Measurements from ENCODE around the gene RRP1B.
"Not testable (repeated sequence)": the region's sequence is repeated elsewhere in the genome, so short reads cannot be mapped to it uniquely, and the experiment has no call there.

Gene RRP1B

DNA sequence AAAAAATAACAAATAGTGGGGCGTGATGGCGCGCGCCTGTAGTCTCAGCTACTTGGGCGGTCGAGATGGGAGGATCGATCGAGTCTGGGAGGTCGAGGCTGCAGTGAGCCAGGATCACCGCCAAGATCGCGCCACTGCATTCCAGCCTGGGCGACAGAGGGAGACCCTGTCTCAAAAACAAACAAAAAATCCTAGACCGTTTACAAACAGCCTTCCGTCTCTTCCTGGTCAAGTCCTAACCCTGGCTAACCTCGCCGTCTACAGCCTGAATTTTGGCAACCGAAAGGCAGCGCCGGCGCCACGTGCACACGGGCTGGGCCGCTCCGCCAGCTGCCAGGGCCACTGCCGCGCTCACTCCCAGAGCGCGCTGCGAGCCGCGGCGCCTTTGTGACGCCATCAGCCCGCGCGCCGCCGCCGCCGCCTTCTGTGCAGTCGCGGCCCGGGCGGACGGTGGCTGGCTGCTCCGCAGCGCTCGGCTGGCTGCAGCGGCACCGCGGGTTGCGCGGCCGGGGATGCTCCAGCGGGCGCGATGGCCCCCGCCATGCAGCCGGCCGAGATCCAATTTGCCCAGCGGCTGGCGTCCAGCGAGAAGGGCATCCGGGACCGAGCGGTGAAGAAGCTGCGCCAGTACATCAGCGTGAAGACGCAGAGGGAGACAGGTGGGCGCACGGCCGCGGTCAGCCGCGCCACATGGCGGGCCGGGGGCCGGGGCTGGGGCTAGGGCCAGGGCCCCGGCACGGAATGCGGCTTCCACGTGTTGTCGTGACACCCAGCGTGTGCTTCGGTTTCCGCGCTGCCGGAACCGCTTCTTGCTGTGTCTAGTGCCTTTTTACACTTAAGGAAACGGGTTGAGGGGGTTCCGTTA is at the start of gene RRP1B, which contains the start of gene HSF2BP:
Gene RRP1B (plus strand): TSS at position 425 of the 865 bp plus-strand sequence. CDS start 105 bp downstream, at position 530.
Gene HSF2BP (minus strand): TSS at position 353 of the 865 bp plus-strand sequence. CDS start 1,392 bp downstream, outside the sequence.
- peak; percentile 94 for DNase-seq

GRCh38 chr21:43611598-43612369 is 47.6 kb upstream of the RRP1B start:
- peak; percentile 83 for DNase-seq

- peak; percentile 56 for DNase-seq
Observed at GRCh38 chr21:43613755-43614638, 45.4 kb upstream of the RRP1B start.

DNA sequence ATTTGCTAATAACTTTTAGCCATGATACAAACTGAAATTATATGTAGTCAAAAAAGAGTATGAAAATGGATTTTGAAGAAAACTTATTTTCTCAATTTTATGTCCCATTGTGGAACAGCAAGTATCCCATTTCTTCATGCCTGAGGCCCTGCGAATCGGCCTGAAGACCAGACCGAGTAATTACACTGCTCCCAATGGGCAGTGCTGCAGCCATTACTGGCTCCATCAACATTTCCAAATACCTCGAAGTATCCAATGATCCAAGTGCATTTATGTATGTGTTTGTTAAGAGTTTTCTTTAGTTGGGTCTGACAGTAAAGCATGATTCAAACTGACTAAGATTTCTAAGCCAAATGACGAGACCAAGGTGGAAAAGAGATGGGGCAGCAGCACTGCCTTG is 44.5 kb upstream of the RRP1B start:
- DNase-seq, result no peak

DNA sequence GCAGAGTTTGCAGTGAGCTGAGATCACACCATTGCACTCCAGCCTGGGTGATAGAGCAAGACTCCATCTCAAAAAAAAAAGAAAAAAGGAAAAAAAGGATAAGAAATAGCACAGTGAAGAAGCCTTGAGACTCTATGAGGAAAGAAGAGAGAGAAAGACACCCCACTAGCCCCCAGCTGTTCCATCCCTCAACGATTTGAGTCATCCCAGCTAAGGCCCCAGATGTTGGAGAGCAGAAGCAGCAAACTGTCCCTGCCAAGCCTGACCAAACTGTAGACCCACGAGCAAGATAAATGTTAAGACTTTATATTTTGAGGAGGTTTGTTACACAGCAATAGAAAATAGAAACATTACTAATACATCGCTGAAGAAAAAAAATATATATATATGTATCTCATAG is 42.5 kb upstream of the RRP1B start:
- DNase-seq, result not testable (repeated sequence)

DNA sequence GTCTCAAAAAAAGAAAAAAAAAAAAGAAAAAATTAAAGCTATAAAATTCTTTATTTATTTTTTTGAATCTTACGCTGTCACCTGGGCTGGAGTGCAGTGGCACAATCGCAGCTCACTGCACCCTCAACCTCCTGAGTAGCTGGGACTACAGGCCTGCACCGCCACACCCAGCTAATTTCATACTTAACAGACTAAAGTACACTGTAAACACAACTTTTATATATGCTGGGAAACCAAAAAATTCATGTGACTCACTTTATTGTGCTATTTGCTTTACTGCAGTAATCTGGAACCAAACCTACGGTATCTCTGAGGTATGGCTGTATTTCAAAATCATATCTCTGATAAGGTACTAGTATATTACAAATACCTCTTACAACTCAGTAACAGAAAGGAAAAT is 40.4 kb upstream of the RRP1B start:
- no peak for DNase-seq

DNA sequence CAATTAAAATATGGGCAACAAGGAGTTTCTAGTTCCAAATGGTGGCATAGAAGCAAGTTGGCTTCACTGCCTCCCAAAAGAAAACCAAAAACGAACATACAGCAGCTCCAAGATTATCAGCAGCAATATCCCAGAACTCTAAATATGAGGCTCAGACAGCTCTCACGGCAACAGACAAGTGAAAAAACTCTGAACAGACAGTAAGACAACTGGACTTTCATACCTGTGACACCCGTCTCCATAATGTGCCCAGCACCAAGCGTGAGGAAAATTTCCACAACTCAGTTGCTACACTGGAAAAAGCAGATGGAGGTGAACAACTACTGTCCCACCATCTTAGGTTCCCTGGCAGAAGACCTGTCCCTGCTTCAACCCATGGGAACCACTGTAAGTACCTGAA is 40.0 kb upstream of the RRP1B start:
- DNase-seq, result no peak

DNA sequence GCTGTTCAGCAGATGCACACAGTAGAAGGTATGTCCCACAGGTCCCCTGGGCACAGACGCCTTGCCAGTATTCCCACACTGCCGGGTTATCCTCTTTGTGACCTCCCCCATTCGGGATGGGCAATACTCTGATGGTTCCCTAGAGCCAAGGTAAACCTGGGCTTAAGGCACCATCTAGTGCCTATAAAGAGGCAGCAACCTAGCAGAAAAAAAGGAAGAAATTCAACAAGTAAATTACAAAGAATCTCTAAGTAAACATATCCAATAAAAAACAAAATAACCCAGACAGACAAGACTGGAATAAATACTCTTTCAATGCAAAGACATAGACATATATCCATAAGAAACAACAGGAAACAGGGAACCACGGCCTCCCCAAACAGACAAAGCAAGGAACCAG is 39.5 kb upstream of the RRP1B start:
- no peak for DNase-seq

- DNase-seq, result no peak
Observed at GRCh38 chr21:43622796-43623195, 36.6 kb upstream of the RRP1B start.

GRCh38 chr21:43623588-43623987 is 35.8 kb upstream of the RRP1B start:
- DNase-seq, result no peak

- no peak for DNase-seq
Observed at GRCh38 chr21:43624339-43624738, 35.0 kb upstream of the RRP1B start.

DNA sequence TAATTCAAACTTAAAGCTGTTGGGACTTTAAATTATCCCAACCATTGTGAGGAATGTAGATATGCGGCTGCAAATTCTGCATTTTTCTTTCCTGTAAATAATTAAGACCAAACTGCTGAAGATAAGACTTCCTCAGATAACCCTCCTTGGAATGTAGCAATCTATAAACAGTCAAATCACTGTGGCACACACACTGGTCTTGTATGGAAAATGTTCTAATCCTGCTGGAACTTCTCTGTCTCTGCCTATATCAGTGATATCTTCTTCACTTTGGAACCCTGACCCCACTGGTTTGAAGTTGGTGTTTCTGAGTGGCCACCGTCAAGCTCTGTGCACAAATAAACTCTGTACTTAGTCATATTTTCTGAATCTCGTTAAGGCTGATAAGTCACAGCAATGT is 33.0 kb upstream of the RRP1B start:
- no peak for DNase-seq

DNA sequence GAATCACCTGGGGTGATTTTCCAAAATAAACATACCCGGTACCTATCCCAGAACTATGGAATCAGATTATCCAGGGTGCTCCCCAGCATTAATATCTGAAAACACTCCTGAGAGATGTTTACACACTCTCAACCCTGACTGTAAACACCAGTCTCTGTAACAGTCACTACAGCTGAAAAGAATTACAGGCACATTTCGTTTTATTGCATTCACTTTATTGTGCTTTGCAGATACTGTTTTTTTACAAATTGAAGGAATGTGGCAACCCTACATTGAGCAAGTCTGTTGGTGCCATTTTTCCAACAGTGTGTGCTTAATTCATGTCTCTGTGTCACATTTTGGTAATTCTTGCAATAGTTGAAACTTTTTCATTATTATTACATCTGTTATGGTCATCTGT is 31.8 kb upstream of the RRP1B start:
- DNase-seq, result no peak

DNA sequence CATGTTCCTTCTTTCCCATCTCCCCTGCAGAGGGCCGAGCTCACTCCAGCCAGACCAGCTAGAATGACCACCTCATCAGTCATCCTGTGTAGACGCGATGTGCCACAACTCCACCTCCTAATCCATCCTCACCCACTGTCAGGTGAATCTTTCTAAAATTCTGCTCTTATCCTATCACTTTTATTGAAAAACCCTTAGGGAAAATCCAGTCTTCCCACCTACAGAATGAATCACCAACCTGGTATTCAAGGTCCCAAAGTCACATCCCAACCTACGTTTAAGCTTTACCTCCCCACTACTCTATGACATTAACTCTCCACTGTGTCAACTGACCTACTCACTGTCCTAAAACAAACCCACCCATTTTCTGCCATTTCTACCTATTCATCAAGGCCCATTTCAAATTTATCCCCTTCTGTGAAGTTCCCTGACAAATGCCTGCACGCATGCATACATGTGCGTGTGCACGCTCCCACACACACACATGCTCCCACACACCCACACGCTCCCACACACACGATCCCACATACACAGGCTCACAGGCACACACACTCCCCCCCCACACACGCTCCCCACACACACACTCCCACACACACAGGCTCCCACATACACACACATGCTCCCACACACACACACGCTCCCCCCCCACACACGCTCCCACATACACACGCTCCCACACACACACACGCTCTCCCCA is 27.8 kb upstream of the RRP1B start:
- no peak for DNase-seq

DNA sequence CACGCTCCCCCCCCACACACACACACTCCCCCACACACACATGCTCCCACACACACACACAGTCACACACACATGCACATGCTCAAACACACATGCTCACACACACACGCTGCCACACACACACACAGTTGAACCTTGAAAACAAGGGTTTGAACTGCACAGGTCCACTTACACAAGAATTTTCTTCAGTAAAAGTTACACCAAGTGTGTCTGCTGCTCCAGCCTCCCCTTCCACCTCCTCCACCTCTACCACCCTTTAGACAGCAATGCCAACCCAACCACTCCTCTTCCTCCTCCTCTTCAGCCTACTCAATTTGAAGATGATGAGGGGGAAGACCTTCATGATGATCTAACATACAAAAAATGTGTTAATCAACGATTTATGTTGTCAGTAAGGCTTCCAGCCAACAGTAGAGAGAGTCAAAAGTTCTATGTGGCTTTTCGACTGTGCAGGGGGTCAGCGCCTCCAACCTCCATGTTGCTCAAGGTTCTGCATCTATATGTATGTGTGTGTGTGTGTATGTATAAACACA is 26.9 kb upstream of the RRP1B start:
- DNase-seq, result no peak

DNA sequence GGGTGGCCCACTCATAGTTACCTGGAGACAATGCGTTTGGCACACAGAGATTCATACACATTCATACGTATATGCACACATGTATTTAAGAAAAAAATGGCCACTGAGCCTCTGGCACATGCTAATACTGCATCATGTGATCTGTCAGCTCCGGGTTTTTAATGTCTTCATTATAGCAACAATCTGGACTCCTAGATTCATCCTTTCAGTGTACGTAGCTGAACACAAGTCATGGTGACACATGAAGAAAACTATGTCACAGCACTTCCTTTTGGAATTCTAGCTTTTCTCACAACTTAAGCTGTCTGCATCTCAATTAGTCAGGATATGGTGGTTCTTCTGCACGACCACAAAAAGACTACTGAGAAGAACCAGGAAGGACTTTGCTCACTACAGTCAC is 24.7 kb upstream of the RRP1B start:
- no peak for DNase-seq

DNA sequence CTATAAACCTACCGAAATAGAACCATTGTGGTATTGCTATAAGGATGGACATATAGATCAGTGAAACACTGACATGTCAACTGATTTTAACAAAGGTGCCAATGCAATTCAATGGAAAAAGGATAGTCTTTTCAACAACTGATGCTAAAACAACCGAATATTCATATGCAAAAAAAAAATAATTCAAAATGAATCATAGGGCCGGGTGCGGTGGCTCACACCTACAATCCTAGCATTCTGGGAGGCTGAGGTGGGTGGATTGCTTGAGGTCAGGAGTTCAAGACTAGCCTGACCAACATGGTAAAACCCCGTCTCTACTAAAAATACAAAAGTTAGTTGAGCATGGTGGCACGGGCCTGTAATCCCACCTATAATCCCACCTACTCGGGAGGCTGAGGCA is 23.9 kb upstream of the RRP1B start:
- DNase-seq, result no peak

DNA sequence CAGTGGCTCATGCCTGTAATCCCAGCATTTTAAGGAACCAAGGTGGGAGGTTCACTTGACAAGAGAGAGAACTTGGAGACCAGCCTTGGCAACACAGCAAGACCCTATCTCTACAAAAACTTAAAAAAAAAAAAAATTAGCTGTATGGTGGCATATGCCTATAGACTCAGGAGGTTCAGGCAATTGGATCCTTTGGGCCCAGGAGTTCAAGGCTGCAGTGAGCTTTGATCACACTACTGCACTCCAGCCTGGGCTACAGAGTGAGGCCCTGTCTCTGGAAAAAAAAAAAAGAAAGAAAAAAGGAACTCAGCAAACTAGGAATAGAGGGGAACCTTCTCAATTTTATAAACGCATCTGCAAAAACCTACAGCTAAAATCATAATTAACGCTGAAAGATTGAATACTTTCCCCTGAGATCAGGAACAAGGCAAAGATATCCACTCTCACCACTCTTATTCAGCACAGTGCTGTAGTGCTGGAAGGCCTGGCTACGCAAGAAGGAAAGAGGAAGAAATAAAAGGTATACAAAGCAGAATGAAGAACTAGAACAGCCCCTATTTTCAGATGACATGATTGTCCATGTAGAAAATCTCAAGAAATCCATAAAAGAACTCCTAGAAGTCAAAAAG is 21.7 kb upstream of the RRP1B start:
- DNase-seq, result no peak

- no peak for DNase-seq
Observed at GRCh38 chr21:43639470-43640353, 19.6 kb upstream of the RRP1B start.

DNA sequence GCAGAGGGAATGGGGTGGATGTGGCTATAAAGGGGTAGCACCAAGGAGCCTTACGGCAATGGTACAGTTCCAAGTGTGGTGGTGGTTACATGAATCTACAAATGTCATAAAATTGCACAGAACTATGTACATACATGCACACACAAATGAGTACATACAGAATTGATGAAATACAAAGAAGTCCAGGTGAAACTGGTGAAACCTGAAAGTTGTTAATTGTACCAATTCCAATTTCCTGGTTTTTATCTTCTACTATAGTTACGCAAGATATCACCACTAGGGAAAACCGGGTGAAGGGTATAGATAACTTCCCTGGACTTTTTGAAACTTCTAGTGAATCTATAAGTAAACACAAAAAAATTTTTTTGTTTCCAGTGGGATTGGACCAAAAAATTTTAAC is 19.0 kb upstream of the RRP1B start:
- no peak for DNase-seq

- DNase-seq, result no peak
Observed at GRCh38 chr21:43643193-43643592, 16.2 kb upstream of the RRP1B start.
